HEK293T (cell line): ENCODE data around the gene PRICKLE4.

Source experiments
- ARNT ChIP-seq: fragments of 450-650 bp; IDR thresholded peaks from 2 replicates; pipeline ENCODE4 v1.6.1; 2017; ENCODE audit warnings: mild to moderate bottlenecking
- BHLHE40 ChIP-seq: fragments of 450-650 bp; IDR thresholded peaks from 2 replicates; pipeline ENCODE4 v1.6.1; 2016; ENCODE audit warnings: mild to moderate bottlenecking, moderate library complexity, borderline replicate concordance
- ELF4 ChIP-seq: fragments of 450-650 bp; IDR thresholded peaks from 2 replicates; pipeline ENCODE4 v1.6.1; 2017; ENCODE audit warnings: antibody characterized with exemption
- FOXA1 ChIP-seq: fragments of 450-650 bp; IDR thresholded peaks from 2 replicates; pipeline ENCODE4 v1.6.1; 2016; ENCODE audit warnings: mild to moderate bottlenecking
- FOXK2 ChIP-seq: fragments of 450-650 bp; IDR thresholded peaks from 2 replicates; pipeline ENCODE4 v1.6.1; 2016; ENCODE audit warnings: mild to moderate bottlenecking
- FOXM1 ChIP-seq: fragments of 450-650 bp; IDR thresholded peaks from 2 replicates; pipeline ENCODE4 v1.6.1; 2017; ENCODE audit warnings: mild to moderate bottlenecking, borderline replicate concordance
- HDGF ChIP-seq: fragments of 450-650 bp; IDR thresholded peaks from 2 replicates; pipeline ENCODE4 v1.6.1; 2017; ENCODE audit warnings: antibody characterized with exemption, borderline replicate concordance
- LEF1 ChIP-seq: fragments of 450-650 bp; IDR thresholded peaks from 2 replicates; pipeline ENCODE4 v1.6.1; 2017; ENCODE audit warnings: mild to moderate bottlenecking, borderline replicate concordance
- NFRKB ChIP-seq: fragments of 450-650 bp; IDR thresholded peaks from 2 replicates; pipeline ENCODE4 v1.6.1; 2016; ENCODE audit warnings: mild to moderate bottlenecking, moderate library complexity
- SP1 ChIP-seq: fragments of 450-650 bp; IDR thresholded peaks from 2 replicates; pipeline ENCODE4 v1.6.1; 2017
- SUZ12 ChIP-seq: fragments of 450-650 bp; IDR thresholded peaks from 2 replicates; pipeline ENCODE4 v1.6.1; 2016; ENCODE audit warnings: mild to moderate bottlenecking
- TARDBP ChIP-seq: fragments of 450-650 bp; IDR thresholded peaks from 2 replicates; pipeline ENCODE4 v1.6.1; 2016
- ZNF384 ChIP-seq: fragments of 450-650 bp; IDR thresholded peaks from 2 replicates; pipeline ENCODE4 v1.6.1; 2016
- TF ChIP-seq, protein P1 (sequence below): fragments of 450-650 bp; IDR thresholded peaks from 2 replicates; pipeline ENCODE4 v1.6.1; 2016

DNA sequence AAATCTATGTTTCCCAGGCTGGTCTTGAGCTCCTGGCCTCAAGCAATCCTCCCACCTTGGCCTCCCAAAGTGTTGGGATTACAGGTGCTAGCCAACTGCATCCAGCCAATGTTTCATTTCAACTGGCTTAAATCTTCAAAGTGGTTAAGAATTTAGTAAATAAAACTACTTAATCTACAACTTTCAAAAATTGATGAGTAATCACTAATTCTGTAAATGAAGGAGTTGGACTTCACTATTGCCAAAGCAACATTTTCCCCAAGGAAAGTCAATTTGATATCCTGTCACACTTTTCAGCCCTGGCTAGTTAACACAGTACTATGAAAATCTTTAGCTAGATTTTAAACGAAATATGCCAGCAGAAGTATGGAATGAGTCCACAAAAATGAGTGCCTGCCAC, 10.7 kb downstream of the PRICKLE4 start:
- TF ChIP-seq LEF1 (no peak), SP1 (no peak), ARNT (no peak), FOXA1 (no peak), FOXK2 (no peak), ELF4 (no peak), BHLHE40 (no peak), HDGF (no peak), SUZ12 (no peak), TARDBP (no peak), NFRKB (no peak), ZNF384 (no peak), FOXM1 (no peak)
- TF ChIP-seq, protein P1, sequence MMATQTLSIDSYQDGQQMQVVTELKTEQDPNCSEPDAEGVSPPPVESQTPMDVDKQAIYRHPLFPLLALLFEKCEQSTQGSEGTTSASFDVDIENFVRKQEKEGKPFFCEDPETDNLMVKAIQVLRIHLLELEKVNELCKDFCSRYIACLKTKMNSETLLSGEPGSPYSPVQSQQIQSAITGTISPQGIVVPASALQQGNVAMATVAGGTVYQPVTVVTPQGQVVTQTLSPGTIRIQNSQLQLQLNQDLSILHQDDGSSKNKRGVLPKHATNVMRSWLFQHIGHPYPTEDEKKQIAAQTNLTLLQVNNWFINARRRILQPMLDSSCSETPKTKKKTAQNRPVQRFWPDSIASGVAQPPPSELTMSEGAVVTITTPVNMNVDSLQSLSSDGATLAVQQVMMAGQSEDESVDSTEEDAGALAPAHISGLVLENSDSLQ: no peak
